HG02763 (cell line): Measurements from ENCODE around the gene MUL1.

Source experiments
- ATAC-seq: cut with Tn5 transposase; IDR thresholded peaks from one replicate; pipeline ENCODE4 v1.9.1; 2021; ENCODE audit warnings: mild to moderate bottlenecking, moderate library complexity; ENCODE audit not compliant: unreplicated experiment

MUL1 gene, protein sequence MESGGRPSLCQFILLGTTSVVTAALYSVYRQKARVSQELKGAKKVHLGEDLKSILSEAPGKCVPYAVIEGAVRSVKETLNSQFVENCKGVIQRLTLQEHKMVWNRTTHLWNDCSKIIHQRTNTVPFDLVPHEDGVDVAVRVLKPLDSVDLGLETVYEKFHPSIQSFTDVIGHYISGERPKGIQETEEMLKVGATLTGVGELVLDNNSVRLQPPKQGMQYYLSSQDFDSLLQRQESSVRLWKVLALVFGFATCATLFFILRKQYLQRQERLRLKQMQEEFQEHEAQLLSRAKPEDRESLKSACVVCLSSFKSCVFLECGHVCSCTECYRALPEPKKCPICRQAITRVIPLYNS

DNA sequence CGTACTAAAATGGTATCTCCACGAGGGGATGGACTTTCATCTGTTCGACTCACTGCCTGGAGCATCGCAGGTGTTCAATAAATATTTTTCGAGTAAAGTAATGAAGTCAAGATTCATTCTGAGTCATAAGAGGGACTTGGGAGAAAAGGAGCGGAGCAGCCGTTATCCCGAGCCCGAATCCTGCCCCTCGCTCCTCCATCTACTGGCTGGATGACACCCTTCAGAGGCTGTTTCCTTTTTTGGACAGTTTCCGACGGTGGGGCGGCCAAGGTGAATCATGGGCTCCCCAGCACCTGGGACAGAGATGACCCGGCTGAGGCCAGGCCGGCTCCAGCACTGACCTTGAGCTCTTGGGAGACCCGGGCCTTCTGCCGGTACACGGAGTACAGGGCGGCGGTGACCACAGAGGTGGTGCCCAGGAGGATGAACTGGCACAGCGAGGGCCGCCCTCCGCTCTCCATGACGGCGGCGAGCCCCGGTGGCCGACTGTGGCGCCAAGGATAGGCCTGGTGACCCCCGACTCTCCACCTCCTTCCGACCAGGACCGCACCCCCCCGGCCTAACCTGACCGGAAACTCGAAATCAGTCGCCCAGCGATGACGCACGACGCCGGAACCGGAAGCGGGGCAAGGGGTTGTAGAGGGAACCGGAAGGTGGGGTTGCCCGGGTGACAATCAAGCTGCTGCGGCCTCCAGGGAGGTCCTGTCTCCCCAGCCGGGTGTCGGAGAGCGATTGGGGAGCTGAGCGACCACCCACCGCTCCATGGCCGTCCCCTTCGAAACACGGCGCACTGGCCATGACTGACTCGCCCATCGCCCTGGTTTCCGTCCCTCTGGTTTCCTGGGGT is at the start of gene MUL1:
Gene MUL1, minus strand, starts transcription at position 588 of the 847 bp plus-strand sequence. Its CDS starts 127 bp downstream, at position 461.
- ATAC-seq = peak; percentile 89

- ATAC-seq = no peak
These were observed 47.8 kb upstream of the MUL1 start for GRCh38 chr1:20555758-20556120.

DNA sequence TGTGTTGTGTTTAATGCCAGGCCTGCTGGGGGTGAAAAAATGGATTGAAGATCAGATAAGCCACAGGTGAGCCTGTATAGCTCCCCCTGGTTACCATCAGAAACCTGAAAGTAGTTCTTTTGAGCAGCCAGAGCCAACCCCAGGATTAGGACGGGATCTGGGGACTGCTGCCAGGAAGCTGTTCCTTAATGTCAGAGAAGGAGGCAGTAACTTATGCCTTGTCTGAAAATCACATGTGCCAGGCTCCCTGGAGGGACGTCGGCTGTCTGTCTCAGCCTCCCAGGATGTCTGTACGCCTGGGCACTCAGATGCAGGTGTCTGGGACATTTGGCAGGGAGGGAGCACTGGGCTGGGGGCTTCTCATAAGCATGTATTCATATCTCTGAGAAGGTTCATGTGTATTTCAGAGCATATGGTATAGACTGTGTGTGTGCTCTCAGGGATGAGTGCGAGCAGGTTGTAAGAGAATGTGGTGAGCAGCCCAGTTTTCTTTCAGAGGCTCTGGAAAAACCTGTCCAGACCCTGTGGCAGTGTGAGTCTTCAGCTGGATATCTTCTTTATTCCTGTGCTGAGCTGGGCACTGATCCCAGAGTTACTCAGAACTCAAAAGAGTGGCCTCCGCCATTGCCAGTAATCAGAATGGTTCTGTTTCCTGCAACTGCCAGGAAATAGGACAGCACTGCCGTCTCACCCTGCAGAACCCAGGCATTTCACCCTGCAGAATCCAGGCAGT is 47.2 kb upstream of the MUL1 start:
- ATAC-seq = no peak

DNA sequence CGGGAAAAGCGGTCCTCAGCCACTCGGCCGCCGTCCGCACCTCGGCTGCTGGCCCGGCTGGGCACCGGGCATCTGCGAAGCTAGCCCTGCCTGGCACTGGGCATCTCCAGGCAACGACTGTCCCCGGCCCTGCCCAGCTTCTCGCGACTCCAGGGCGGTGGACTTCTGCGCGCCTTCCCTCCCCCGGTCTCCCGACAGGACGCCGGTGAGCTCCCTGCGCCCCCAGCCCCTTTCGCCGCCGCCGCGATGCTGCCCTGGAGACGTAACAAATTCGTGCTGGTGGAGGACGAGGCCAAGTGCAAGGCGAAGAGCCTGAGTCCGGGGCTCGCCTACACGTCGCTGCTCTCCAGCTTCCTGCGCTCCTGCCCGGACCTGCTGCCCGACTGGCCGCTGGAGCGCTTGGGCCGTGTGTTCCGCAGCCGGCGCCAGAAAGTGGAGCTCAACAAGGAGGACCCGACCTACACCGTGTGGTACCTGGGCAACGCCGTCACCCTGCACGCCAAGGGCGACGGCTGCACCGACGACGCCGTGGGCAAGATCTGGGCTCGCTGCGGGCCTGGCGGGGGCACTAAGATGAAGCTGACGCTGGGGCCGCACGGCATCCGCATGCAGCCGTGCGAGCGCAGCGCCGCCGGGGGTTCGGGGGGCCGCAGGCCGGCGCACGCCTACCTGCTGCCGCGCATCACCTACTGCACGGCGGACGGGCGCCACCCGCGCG is 44.9 kb upstream of the MUL1 start:
- ATAC-seq = no peak

GRCh38 chr1:20551945-20552727 is 44.2 kb upstream of the MUL1 start, which contains the start of gene FAM43B:
FAM43B (plus strand) TSS chr1:20552573; CDS start chr1:20552974, 401 bp downstream.
- no peak for ATAC-seq

- ATAC-seq = no peak
These were observed 43.2 kb upstream of the MUL1 start for GRCh38 chr1:20551161-20551560.

DNA sequence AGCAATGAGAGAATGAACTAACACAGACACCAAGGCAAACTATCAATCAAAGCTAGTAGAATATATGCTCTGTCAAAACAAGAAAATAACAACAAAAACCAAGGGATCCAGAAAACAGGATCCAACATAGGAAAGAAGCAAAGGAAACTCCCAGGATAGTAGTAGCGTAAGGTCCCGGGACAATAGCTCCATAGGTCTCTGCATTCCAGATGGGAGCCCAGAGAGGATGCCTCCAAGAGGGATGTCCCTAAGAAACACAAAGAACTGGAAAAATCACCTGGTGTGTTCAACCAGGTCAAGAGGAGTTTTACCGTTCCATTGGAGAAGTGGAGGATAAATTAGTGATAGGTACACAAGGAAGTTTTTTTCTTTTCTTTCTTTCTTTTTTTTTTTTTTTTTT is 38.7 kb upstream of the MUL1 start:
- ATAC-seq = no peak

GRCh38 chr1:20540281-20540680 is 32.3 kb upstream of the MUL1 start:
- no peak for ATAC-seq

DNA sequence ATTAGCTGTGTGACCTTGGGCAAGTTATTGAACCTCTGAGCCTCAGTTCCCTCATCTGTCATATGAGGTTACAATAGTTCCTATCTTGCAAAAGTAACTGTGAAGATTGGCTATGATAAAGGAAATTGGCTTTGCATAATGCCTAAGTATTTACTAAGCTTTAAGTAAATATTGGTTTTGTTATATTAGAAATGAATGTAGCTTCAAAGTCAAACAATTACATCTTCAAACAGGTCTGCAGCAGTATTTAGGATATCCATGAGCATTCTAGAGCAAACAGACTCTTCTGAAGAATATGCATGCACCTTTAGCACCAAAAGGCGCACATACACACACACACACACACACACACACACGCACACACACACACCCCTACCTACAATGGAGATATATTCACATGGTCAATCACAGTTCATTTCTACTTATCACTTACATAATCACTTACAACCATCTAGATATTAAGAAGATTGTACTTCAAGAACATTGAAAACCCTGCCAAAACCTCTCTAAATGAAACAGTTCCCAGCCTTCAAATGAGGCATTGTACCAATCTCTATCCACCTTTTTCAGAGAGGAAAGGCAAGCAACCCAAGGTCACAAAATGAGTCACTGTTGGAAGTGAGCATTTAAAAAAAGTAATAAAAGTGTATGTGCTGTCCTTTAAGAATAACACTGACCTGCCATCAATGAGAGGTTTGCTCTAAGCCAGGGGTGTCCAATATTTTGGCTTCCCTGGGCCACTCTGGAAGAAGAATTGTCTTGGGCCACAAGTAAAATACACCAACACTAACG is 31.0 kb upstream of the MUL1 start:
- ATAC-seq = no peak

- ATAC-seq = no peak
These were observed 30.3 kb upstream of the MUL1 start for GRCh38 chr1:20538227-20538626.

- ATAC-seq = no peak
These were observed 26.9 kb upstream of the MUL1 start for GRCh38 chr1:20534659-20535417.

DNA sequence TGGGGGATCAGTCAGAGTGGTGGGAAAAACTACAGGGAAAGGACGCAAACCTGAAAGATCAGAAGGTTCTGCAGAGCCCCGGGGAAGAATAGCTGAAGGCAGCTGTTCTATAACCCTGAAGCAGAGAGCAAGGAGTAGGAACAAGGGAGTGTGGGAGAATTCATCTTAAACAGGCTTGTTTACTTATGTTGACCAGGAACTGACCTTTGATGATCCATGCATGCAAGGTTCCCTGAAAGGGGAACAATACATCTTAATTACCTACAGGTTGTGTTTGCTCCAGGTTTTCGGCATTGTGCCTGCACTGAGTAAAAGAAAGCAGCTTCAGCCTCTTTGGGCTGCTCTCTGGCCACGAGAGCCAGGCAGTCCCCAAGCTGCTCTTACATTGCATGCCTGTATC is 25.7 kb upstream of the MUL1 start:
- ATAC-seq = no peak

DNA sequence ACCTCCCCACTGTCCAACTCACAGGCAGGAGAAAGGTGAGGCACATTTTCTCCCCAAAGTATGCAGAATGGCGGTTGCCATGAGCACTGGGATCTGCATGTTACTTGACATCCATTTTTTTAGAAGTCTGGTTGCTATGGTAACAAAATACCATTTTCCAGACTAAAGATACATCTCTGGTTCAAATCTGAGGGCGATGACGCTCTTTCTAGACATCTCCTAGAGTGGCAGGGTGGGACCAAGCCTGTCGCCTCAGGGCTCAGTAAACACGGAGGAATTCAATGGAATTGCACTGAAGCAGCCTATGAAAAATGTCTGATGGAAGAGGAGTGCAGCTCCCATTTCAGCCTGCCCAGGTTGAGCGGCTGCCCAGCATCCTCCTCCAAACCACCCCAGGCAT is 22.9 kb upstream of the MUL1 start:
- no peak for ATAC-seq

DNA sequence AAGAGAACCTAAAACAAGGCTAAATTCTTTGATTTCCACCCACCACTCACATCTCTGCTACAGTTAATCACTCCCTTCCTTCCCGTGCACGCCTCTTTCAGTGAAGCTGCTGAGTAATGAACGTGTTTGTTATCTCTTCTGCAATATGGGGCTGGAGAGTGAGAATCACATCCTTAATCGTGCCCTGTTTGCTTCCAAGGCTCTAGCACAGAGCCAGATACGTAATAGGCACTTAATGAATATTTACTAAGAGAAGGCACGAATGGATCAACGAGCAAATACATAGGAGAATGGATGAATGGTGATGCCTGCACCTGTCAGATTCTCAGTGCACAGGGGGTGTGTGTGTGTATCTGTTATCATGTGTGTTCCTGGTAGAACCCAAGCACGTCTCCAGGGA is 22.4 kb upstream of the MUL1 start:
- ATAC-seq = no peak

DNA sequence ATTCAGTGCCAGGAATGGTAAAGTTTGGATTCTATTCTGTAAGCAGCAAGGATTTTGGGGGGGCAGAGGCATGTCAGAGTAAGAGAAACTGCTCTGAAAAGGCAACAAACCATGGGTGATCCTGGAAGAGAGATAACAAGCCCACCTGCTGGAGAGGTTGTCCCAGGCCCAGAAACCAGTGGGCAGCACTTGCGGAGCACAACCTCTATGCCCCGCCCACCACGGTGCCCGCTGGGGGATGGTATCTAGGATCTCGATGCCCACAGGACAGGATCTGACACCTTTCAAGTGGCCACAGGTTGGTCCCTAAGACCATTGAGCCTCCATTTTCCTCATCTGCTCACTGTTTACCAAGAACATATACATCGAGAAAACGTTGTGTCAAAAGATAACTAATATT is 20.3 kb upstream of the MUL1 start:
- ATAC-seq = no peak

- no peak for ATAC-seq
These were observed 18.3 kb upstream of the MUL1 start for GRCh38 chr1:20526267-20526666.

DNA sequence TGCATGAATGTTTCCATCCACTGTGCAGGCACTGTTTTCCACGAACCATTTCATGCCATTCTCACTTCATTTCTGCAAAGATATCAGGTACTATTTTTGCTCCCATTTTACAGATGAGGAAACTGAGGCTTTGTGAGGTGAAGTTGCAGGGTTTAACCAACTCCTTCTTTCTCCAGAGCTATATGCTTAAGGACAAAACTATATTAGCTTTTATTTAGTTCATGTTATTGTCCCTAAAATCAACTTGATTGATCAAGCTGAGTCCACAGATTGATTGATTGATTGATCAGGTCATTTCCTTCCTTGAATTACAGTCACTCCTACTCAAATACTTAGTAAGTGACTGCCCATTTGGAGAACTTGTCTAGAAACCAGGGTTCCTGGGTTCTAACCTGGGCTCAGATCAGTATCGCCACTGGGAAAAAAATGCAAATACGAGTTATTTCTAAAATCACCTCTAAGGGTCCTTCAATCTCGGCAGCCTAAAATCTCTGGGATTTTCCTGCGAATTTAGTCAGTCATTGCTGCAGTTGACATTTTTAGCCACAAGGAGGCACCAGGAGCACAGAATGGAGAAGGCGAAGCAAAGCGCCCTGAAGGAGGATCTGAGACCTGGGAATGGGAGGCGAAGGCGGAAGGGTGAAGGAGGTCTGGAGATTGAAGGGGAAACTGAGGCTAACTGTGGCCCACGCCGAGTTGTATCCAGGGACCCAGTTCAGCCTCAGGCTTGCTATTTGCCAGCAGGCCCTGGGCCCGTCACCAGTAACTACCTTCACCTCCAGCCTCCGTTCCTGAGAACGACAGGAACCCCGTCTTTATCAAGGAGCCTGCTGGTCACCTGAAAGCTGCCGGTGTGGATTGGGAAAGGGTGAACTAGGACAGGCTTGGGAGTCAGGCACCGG is 14.3 kb upstream of the MUL1 start:
- ATAC-seq = no peak
